ENCODE measurements around the gene KRT81.
"Not testable (repeated sequence)": the region's sequence is repeated elsewhere in the genome, so short reads cannot be mapped to it uniquely, and the experiment has no call there.

The KRT81 gene

GRCh38 chr12:52270541-52271070, 20.7 kb downstream of the KRT81 start:
- no peak for DNase-seq

- no peak for DNase-seq
Measured at GRCh38 chr12:52268212-52268611, 23.1 kb downstream of the KRT81 start.

- peak; percentile 10 for DNase-seq
Measured at GRCh38 chr12:52267699-52268098, 23.6 kb downstream of the KRT81 start.

- DNase-seq: no peak
Measured at GRCh38 chr12:52267266-52267665, 24.1 kb downstream of the KRT81 start.

- no peak for DNase-seq
Measured at GRCh38 chr12:52266514-52266913, 24.8 kb downstream of the KRT81 start.

GRCh38 chr12:52264435-52264825, 26.9 kb downstream of the KRT81 start:
- peak; percentile 28 for DNase-seq

- DNase-seq: no peak
Measured at GRCh38 chr12:52263761-52264434, 27.4 kb downstream of the KRT81 start.

GRCh38 chr12:52262286-52262685, 29.0 kb downstream of the KRT81 start:
- DNase-seq: no peak

- DNase-seq: no peak
Measured at GRCh38 chr12:52261208-52261484, 30.2 kb downstream of the KRT81 start.

GRCh38 chr12:52260361-52261207, 30.8 kb downstream of the KRT81 start:
- DNase-seq: peak; percentile 45

- DNase-seq: no peak
Measured at GRCh38 chr12:52259657-52260243, 31.6 kb downstream of the KRT81 start.

GRCh38 chr12:52258335-52258901, 32.9 kb downstream of the KRT81 start:
- no peak for DNase-seq

- not testable (repeated sequence) for DNase-seq
Measured at GRCh38 chr12:52257922-52258321, 33.4 kb downstream of the KRT81 start.

- DNase-seq: no peak
Measured at GRCh38 chr12:52257074-52257551, 34.2 kb downstream of the KRT81 start.

GRCh38 chr12:52256584-52256935, 34.8 kb downstream of the KRT81 start:
- DNase-seq: no peak

GRCh38 chr12:52255926-52256583, 35.3 kb downstream of the KRT81 start:
- no peak for DNase-seq

- DNase-seq: no peak
Measured at GRCh38 chr12:52254965-52255751, 36.2 kb downstream of the KRT81 start.

GRCh38 chr12:52254180-52254964, 37.0 kb downstream of the KRT81 start:
- no peak for DNase-seq

GRCh38 chr12:52253391-52254179, 37.7 kb downstream of the KRT81 start:
- no peak for DNase-seq

GRCh38 chr12:52252728-52253343, 38.5 kb downstream of the KRT81 start:
- DNase-seq: no peak
